SK-N-SH (cell line): Measurements from ENCODE around the gene ADAMTSL1. TPM values are rescaled to one million over a fixed set of nuclear protein-coding genes. Genes with fewer than 3 reads are reported as not detected.

Source experiments
- CTCF ChIA-PET: fragments of 300-600, 350-600 bp; formaldehyde crosslinking; extraction: SDS; loops from one replicate; lab custom pipeline; 2021; lab: Yijun Ruan, JAX
- POLR2A ChIA-PET: fragments of 350-600 bp; sonication (Branson Sonifier 250); formaldehyde crosslinking; extraction: SDS; loops from one replicate; lab custom pipeline; 2020; ENCODE audit warnings: antibody characterized with exemption, inconsistent platforms; lab: Yijun Ruan, JAX
- DNase-seq: peaks from one replicate; pipeline ENCODE4 v3.0.0; 2012
- H2AFZ ChIP-seq: fragments of 200-600 bp; sonication (generic); 2 replicates; pipeline ENCODE4 v1.8.1; 2016; ENCODE audit warnings: antibody characterized with exemption, mild to moderate bottlenecking, low read depth
- H3F3A ChIP-seq: fragments of 200-600 bp; sonication (generic); replicated peaks from 2 replicates; pipeline ENCODE3; 2016; ENCODE audit warnings: antibody characterized with exemption, mild to moderate bottlenecking; ENCODE audit not compliant: insufficient read depth
- H3K27ac ChIP-seq, 2 experiments: fragments of 200-500 bp in 1 of 2; fragments of 200-600 bp in 1 of 2; sonication (Bioruptor generic) in 1 of 2; sonication (generic), shearing (Covaris generic) in 1 of 2; 2 replicates each; pipeline versions ENCODE4 v1.5.1 to v1.6.1; 2014 to 2016; ENCODE audit warnings: low read depth in 2 of 2, inconsistent platforms in 1 of 2, low read length in 1 of 2, mild to moderate bottlenecking in 1 of 2, mixed read lengths in 1 of 2
- H3K27me3 ChIP-seq: fragments of 200-600 bp; sonication (generic), shearing (Covaris generic); 2 replicates; pipeline ENCODE4 v1.6.1; 2016; ENCODE audit warnings: mixed run types; ENCODE audit not compliant: insufficient read depth
- H3K36me3 ChIP-seq, 2 experiments: fragments of 200-500 bp in 1 of 2; fragments of 200-600 bp in 1 of 2; sonication (Bioruptor generic) in 1 of 2; sonication (generic) in 1 of 2; replicated peaks in 1 of 2; 2 replicates each; pipeline versions ENCODE3 to v1.5.1; 2014 to 2016; ENCODE audit warnings: low read length in 1 of 2, mild to moderate bottlenecking in 1 of 2; ENCODE audit not compliant: insufficient read depth in 2 of 2, control insufficient read depth in 1 of 2
- H3K4me1 ChIP-seq, 2 experiments: fragments of 200-500 bp in 1 of 2; fragments of 200-600 bp in 1 of 2; sonication (Bioruptor generic) in 1 of 2; sonication (generic), shearing (Covaris generic) in 1 of 2; 2 replicates each; pipeline versions ENCODE4 v1.5.1 to v1.6.1; 2014 to 2016; ENCODE audit warnings: low read depth in 1 of 2, low read length in 1 of 2, mixed run types in 1 of 2; ENCODE audit not compliant: insufficient read depth in 2 of 2, control insufficient read depth in 1 of 2
- H3K4me2 ChIP-seq: fragments of 200-600 bp; sonication (generic), shearing (Covaris generic); 2 replicates; pipeline ENCODE4 v1.6.1; 2017; ENCODE audit warnings: mixed run types
- H3K4me3 ChIP-seq, 2 experiments: fragments of 200-500 bp in 1 of 2; fragments of 200-600 bp in 1 of 2; sonication (Bioruptor generic) in 1 of 2; sonication (generic), shearing (Covaris generic) in 1 of 2; 2 replicates each; pipeline versions ENCODE4 v1.5.1 to v1.8.1; 2014 to 2016; ENCODE audit warnings: low read depth in 2 of 2, inconsistent platforms in 1 of 2, low read length in 1 of 2, mild to moderate bottlenecking in 1 of 2, mixed read lengths in 1 of 2, moderate library complexity in 1 of 2
- H3K79me2 ChIP-seq: fragments of 200-600 bp; sonication (generic); 2 replicates; pipeline ENCODE4 v1.8.1; 2017; ENCODE audit warnings: mild to moderate bottlenecking; ENCODE audit not compliant: insufficient read depth
- H3K9ac ChIP-seq: fragments of 200-600 bp; sonication (generic); 2 replicates; pipeline ENCODE4 v1.6.1; 2017; ENCODE audit warnings: mixed run types
- H3K9me2 ChIP-seq: fragments of 200-600 bp; sonication (generic); 2 replicates; pipeline ENCODE4 v1.6.1; 2017; ENCODE audit warnings: mixed run types
- H3K9me3 ChIP-seq: fragments of 200-600 bp; sonication (generic); 2 replicates; pipeline ENCODE4 v1.6.1; 2017; ENCODE audit warnings: mixed run types, mild to moderate bottlenecking, moderate library complexity
- H4K20me1 ChIP-seq: fragments of 200-600 bp; sonication (generic); 2 replicates; pipeline ENCODE4 v1.6.1; 2017; ENCODE audit warnings: mild to moderate bottlenecking, mixed run types; ENCODE audit not compliant: insufficient read depth
- CTCF ChIP-seq: fragments of 200-600 bp; sonication (generic); IDR thresholded peaks from 2 replicates; pipeline ENCODE4 v1.6.1; 2017; ENCODE audit warnings: antibody characterized with exemption, mild to moderate bottlenecking, moderate library complexity
- EP300 ChIP-seq, 2 experiments: IDR thresholded peaks; 2 replicates each; pipeline versions ENCODE4 v1.4.0 to v1.6.1; 2012; ENCODE audit warnings: borderline replicate concordance in 1 of 2, low read depth in 1 of 2, low read length in 1 of 2
- EZH2phosphoT487 ChIP-seq: fragments of 200-600 bp; sonication (generic); IDR thresholded peaks from 2 replicates; pipeline ENCODE4 v1.6.1; 2017; ENCODE audit warnings: low read depth, mixed run types, mild to moderate bottlenecking, antibody characterized with exemption, moderate library complexity, borderline replicate concordance
- FOSL2 ChIP-seq: IDR thresholded peaks from 2 replicates; pipeline ENCODE4 v1.4.0; 2012; ENCODE audit warnings: low read depth, mild to moderate bottlenecking, moderate library complexity, borderline replicate concordance
- GABPA ChIP-seq: IDR thresholded peaks from 2 replicates; pipeline ENCODE4 v1.4.0; 2012; ENCODE audit warnings: low read depth, mild to moderate bottlenecking
- GATA2 ChIP-seq: sonication (generic); formaldehyde crosslinking; IDR thresholded peaks from 2 replicates; pipeline ENCODE4 v1.5.0; 2020; ENCODE audit warnings: mild to moderate bottlenecking, missing genetic modification reagents
- JUND ChIP-seq: IDR thresholded peaks from 2 replicates; pipeline ENCODE4 v1.4.0; 2012
- MXI1 ChIP-seq: IDR thresholded peaks from 2 replicates; pipeline ENCODE4 v1.6.1; 2012; ENCODE audit warnings: mild to moderate bottlenecking, low read depth, low read length, improper control_type of control experiment
- NFIC ChIP-seq: IDR thresholded peaks from 2 replicates; pipeline ENCODE4 v1.4.0; 2012; ENCODE audit warnings: borderline replicate concordance
- NRF1 ChIP-seq: IDR thresholded peaks from 2 replicates; pipeline ENCODE4 v1.6.1; 2012; ENCODE audit warnings: low read depth, mild to moderate bottlenecking, low read length
- PBX3 ChIP-seq: IDR thresholded peaks from 2 replicates; pipeline ENCODE4; 2012
- POLR2AphosphoS5 ChIP-seq: IDR thresholded peaks from 2 replicates; pipeline ENCODE4 v1.6.1; 2012; ENCODE audit warnings: low read depth, low read length
- RFX5 ChIP-seq: IDR thresholded peaks from 2 replicates; pipeline ENCODE4 v1.6.1; 2012; ENCODE audit warnings: mild to moderate bottlenecking, improper control_type of control experiment, low read length
- RXRA ChIP-seq: IDR thresholded peaks from 2 replicates; pipeline ENCODE4 v1.4.0; 2012; ENCODE audit warnings: low read depth, mild to moderate bottlenecking, borderline replicate concordance
- SIN3A ChIP-seq: IDR thresholded peaks from 2 replicates; pipeline ENCODE4 v1.6.1; 2012; ENCODE audit warnings: low read depth, mild to moderate bottlenecking, low read length, moderate library complexity, borderline replicate concordance
- SMC3 ChIP-seq: IDR thresholded peaks from 2 replicates; pipeline ENCODE4 v1.6.1; 2012; ENCODE audit warnings: low read depth, low read length, improper control_type of control experiment
- TCF12 ChIP-seq: IDR thresholded peaks from 2 replicates; pipeline ENCODE4 v1.4.0; 2012
- USF1 ChIP-seq: IDR thresholded peaks from 2 replicates; pipeline ENCODE4 v1.4.0; 2012; ENCODE audit warnings: low read depth, borderline replicate concordance
- USF2 ChIP-seq: fragments of 150-350 bp; IDR thresholded peaks from 2 replicates; pipeline ENCODE4 v1.6.1; 2017; ENCODE audit warnings: antibody characterized with exemption, low read length, low read depth, borderline replicate concordance
- WGBS: methylation state at CpG from one replicate; pipeline ENCODE4 v1.1.6; 2017; ENCODE audit warnings: low lambda C conversion rate; 5-methylcytosine and 5-hydroxymethylcytosine counted together
- polyA plus RNA-seq, 3 experiments: library from polyadenylated mRNA; depleted of rRNA; stranded (reverse); fragments of >200 nt; gene quantifications; 2 replicates each; pipeline ENCODE4 v1.2.3, GENCODE V29; 2012

Gene ADAMTSL1
- polyA plus RNA-seq, 1 of the 3 experiments (the other 2 are of a cell fraction) = 114 TPM

GRCh38 chr9:18939943-18940342, 466.0 kb downstream of the ADAMTSL1 start (continued):
- TF ChIP-seq NRF1 = no peak
- no peak for TF ChIP-seq JUND
- no peak for TF ChIP-seq USF2
- no peak for TF ChIP-seq GABPA
- no peak for TF ChIP-seq RXRA
- TF ChIP-seq SIN3A = no peak
- TF ChIP-seq PBX3 = no peak
- no peak for TF ChIP-seq TCF12
- no peak for TF ChIP-seq RFX5
- TF ChIP-seq POLR2AphosphoS5 = no peak

- Histone ChIP-seq H2AFZ (no peak overlapping the region), H3K4me2 (no peak overlapping the region), H3K4me1 (no peaks in the 10 kb centered on the region; a peak in 1 of 4 replicates), H4K20me1 (no peaks in the 10 kb centered on the region), H3K27me3 (no peaks in the 10 kb centered on the region), H3K9ac (no peak overlapping the region), H3K79me2 (no peaks in the 10 kb centered on the region), H3K9me3 (no peaks in the 10 kb centered on the region), H3K4me3 (no peak overlapping the region), H3K27ac (no peak overlapping the region), H3K36me3 (no peaks in the 10 kb centered on the region), H3K9me2 (no peaks in the 10 kb centered on the region), H3F3A (no peaks in the 10 kb centered on the region)
- ChIA-PET POLR2A (no interaction called here), CTCF (interaction anchor here (0.6 to 1.8 kb wide), 3 partner anchors 17 to 516 kb away, joined by 3 to 5 read pairs (median 3); no protein-coding TSS in a partner anchor)
- DNase-seq = no peak
- 86% methylated on average over 8 of the region's 8 CpGs for WGBS
- no peak for TF ChIP-seq EP300 (IDR thresholded peaks at IDR 0.05; ENCODE audit: borderline replicate concordance in 1 of 2, low read depth in 1 of 2, low read length in 1 of 2)
- TF ChIP-seq MXI1 = no peak
- TF ChIP-seq JUND = no peak
- TF ChIP-seq SMC3 = no peak
- no peak for TF ChIP-seq NFIC
Observed at GRCh38 chr9:18941060-18941740, 467.2 kb downstream of the ADAMTSL1 start.

GRCh38 chr9:18942801-18943200, 468.8 kb downstream of the ADAMTSL1 start:
- Histone ChIP-seq H3F3A (no peaks in the 10 kb centered on the region), H3K27ac (no peak overlapping the region), H4K20me1 (no peaks in the 10 kb centered on the region), H3K36me3 (no peaks in the 10 kb centered on the region), H3K4me3 (no peak overlapping the region), H3K27me3 (no peaks in the 10 kb centered on the region), H3K9me2 (no peaks in the 10 kb centered on the region), H3K4me2 (no peak overlapping the region), H3K4me1 (no peaks in the 10 kb centered on the region), H3K9ac (no peak overlapping the region), H2AFZ (no peak overlapping the region), H3K79me2 (no peaks in the 10 kb centered on the region), H3K9me3 (no peaks in the 10 kb centered on the region)
- no peak for DNase-seq
- WGBS = 58% methylated on average over 7 of the region's 7 CpGs
- CTCF ChIA-PET = no interaction called here
- POLR2A ChIA-PET = no interaction called here
- TF ChIP-seq GABPA (no peak), GATA2 (no peak), FOSL2 (no peak), CTCF (no peak), NFIC (no peak), SIN3A (no peak), EZH2phosphoT487 (no peak), EP300 (IDR thresholded peaks at IDR 0.05; ENCODE audit: borderline replicate concordance in 1 of 2, low read depth in 1 of 2, low read length in 1 of 2) (no peak), USF2 (no peak), USF1 (no peak)
